Endothelial cell of umbilical vein (primary cell): ENCODE measurements around the gene RNF214.
"Not testable (repeated sequence)": the region's sequence is repeated elsewhere in the genome, so short reads cannot be mapped to it uniquely, and the experiment has no call there.

Experiments used
- EZH2 ChIP-seq: IDR thresholded peaks from 2 replicates; pipeline ENCODE4 v1.6.1; 2012; ENCODE audit warnings: borderline replicate concordance, low read depth, mild to moderate bottlenecking, moderate library complexity, low read length, inconsistent platforms; ENCODE audit not compliant: severe bottlenecking
- FOS ChIP-seq: IDR thresholded peaks from 2 replicates; pipeline ENCODE4 v1.6.1; 2011; ENCODE audit warnings: mild to moderate bottlenecking, low read length, moderate library complexity, borderline replicate concordance; ENCODE audit not compliant: insufficient read depth
- JUN ChIP-seq: IDR thresholded peaks from 2 replicates; pipeline ENCODE4 v1.6.1; 2011; ENCODE audit warnings: borderline replicate concordance, low read depth; ENCODE audit not compliant: insufficient read length, insufficient read depth
- MYC ChIP-seq: IDR thresholded peaks from one replicate; pipeline ENCODE4 v1.6.1; 2011; ENCODE audit warnings: mild to moderate bottlenecking, low read depth, low read length
- POLR2A ChIP-seq: IDR thresholded peaks from 2 replicates; pipeline ENCODE4 v1.6.1; 2012; ENCODE audit warnings: low read depth, mild to moderate bottlenecking, control low read depth, low read length
- POLR2AphosphoS5 ChIP-seq: IDR thresholded peaks from 2 replicates; pipeline ENCODE4 v1.6.1; 2012; ENCODE audit warnings: low read depth, mild to moderate bottlenecking, control low read depth, low read length, moderate library complexity; ENCODE audit not compliant: insufficient read depth
- TF ChIP-seq, protein P1 (sequence below), 2 donors: IDR thresholded peaks; 1 replicate in 1 of 2; 2 replicates in 1 of 2; pipeline ENCODE4 v1.5.1; 2011; ENCODE audit warnings: low read length in 2 of 2, mild to moderate bottlenecking in 2 of 2, moderate library complexity in 2 of 2, control low read depth in 1 of 2, inconsistent platforms in 1 of 2, low read depth in 1 of 2; ENCODE audit not compliant: insufficient read depth in 1 of 2; ENCODE audit errors: extremely low read depth in 1 of 2
- TF ChIP-seq, protein P2 (sequence below): IDR thresholded peaks from 2 replicates; pipeline ENCODE4 v1.6.1; 2011; ENCODE audit not compliant: insufficient read depth, insufficient read length

DNA sequence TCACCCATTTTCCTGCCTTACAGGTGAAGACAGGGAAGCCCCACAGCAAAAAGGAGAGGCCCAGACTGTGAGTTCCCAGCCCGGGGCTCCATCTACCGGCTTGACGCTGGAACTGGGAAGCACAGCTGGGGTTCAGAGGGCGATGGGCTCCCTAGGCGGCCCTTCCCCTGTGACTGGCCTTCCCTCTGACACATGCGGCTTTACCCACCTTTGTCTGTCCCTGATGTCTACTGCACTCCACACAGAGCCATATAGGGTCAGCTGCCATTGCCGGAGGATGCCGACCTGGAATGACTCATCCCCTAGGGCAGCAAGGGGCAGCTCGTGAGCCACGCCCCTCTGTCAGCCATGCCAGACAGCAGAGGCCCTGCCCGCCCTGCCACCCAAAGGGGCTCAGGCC is 25.6 kb upstream of the RNF214 start:
- not testable (repeated sequence) for TF ChIP-seq POLR2AphosphoS5, POLR2A, EZH2, MYC, FOS, JUN
- TF ChIP-seq, protein P1, sequence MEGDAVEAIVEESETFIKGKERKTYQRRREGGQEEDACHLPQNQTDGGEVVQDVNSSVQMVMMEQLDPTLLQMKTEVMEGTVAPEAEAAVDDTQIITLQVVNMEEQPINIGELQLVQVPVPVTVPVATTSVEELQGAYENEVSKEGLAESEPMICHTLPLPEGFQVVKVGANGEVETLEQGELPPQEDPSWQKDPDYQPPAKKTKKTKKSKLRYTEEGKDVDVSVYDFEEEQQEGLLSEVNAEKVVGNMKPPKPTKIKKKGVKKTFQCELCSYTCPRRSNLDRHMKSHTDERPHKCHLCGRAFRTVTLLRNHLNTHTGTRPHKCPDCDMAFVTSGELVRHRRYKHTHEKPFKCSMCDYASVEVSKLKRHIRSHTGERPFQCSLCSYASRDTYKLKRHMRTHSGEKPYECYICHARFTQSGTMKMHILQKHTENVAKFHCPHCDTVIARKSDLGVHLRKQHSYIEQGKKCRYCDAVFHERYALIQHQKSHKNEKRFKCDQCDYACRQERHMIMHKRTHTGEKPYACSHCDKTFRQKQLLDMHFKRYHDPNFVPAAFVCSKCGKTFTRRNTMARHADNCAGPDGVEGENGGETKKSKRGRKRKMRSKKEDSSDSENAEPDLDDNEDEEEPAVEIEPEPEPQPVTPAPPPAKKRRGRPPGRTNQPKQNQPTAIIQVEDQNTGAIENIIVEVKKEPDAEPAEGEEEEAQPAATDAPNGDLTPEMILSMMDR (IDR thresholded peaks at IDR 0.05; ENCODE audit: extremely low read depth in 1 of 2, insufficient read depth in 1 of 2, low read depth in 1 of 2, low read length in 2 of 2): not testable (repeated sequence)
- TF ChIP-seq, protein P2, sequence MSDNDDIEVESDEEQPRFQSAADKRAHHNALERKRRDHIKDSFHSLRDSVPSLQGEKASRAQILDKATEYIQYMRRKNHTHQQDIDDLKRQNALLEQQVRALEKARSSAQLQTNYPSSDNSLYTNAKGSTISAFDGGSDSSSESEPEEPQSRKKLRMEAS: not testable (repeated sequence)
